Inferior parietal cortex (tissue), 1 donor: ENCODE measurements around the gene LKAAEAR1.
A peak's percentile ranks its signal among the peaks of the same experiment; 100 is the strongest.

ENCODE experiments used
- DNase-seq: peaks from one replicate; pipeline ENCODE4 v3.0.0-alpha.2; 2016; ENCODE audit errors: extremely low spot score

The LKAAEAR1 gene

GRCh38 chr20:64067005-64067632, 17.1 kb downstream of the LKAAEAR1 start:
- no peak for DNase-seq

DNA sequence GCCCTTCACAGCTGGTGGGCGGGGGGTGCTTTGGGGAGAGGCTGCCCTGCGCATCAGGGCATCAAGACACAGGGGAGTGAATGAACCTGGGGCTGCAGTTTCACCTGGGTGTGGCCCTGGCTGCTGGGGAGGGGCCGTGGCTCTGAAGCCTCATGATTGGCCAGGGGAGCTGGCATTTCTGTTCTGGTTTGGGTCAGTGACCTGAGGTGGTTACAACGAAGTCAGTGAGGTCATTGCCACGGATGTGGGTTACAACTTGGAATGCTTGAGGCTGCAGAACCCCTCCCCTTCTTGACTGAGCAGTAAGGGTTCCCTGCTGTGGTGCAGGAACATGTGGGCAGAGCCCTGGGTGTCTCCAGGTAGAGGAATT, 18.2 kb downstream of the LKAAEAR1 start:
- no peak for DNase-seq

- DNase-seq: no peak
These were observed 18.9 kb downstream of the LKAAEAR1 start for GRCh38 chr20:64065062-64065973.

DNA sequence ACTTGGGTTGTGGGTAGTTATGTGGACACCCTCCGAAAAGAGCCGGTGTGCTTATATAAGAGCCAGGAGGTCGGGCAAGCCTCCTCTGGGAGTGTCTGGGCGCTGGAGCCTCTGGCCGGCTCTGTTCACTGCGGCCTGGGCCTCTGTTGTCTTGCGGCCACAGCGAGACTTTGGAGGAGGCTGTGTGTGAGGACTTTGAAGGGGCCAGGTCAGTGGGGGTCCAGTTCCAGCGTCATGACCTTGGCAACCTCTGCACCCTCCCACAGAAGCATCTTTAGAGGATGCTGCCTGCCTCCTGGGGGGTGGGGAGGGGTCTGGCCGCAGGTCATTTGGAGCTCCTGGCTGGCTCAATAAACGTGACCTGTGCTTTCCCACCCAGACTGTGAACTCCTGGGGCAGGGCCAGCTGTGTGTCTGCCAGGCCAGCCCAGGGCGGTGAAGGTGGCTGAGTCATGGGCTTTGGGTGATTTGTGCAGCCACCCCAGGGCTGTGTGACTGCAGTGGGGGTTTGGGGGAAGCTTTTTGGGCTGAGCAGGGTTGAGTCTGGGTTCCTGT, 20.0 kb downstream of the LKAAEAR1 start:
- no peak for DNase-seq

- DNase-seq: no peak
These were observed 20.6 kb downstream of the LKAAEAR1 start for GRCh38 chr20:64063389-64064144.

DNA sequence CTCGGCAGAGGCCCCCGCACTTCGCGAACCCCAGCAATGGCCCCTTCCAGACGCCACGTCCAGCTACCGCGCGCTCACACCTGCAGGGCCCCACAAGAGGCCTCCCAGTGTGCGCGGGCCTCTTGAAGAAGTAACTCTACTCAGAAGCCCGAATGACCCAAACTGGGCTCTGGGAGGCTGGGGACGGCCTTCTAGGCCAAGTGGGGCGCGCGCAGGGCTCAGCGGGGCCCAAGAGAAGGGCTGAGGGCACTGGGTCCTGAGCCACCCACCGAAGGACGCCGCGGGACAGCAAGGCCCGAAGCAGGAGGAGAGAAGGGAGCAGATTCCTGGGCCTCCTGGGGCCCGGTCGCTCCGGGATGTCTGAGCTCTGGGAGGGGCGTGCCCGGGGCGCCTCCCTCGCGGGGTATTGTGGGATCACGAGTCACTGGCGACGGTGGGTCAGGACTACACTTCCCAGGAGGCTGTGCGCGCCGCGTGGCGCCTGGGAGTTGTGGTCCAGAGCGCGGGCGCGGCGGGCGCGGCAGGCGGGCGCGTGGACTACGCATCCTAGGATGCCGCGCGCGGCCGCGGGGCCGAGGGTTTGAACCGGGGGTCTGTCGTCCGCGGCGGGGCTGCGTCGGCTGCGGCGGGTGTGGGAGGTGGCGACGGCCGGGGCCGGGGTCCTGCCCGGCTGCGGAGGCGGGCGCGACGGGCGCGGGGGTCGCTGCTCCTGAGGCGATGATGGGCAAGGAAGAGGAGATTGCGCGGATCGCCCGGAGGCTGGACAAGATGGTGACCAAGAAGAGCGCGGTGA, 21.4 kb downstream of the LKAAEAR1 start, which contains the start of gene TCEA2:
TSS of gene TCEA2 (plus strand) at position 603 of the 793 bp plus-strand sequence. CDS start at position 718, 115 bp downstream.
- DNase-seq: peak; percentile 97

GRCh38 chr20:64062276-64062595, 22.0 kb downstream of the LKAAEAR1 start:
- no peak for DNase-seq

GRCh38 chr20:64058536-64058935, 25.7 kb downstream of the LKAAEAR1 start:
- DNase-seq: no peak

- DNase-seq: peak; percentile 48
These were observed 26.3 kb downstream of the LKAAEAR1 start for GRCh38 chr20:64057628-64058498.

DNA sequence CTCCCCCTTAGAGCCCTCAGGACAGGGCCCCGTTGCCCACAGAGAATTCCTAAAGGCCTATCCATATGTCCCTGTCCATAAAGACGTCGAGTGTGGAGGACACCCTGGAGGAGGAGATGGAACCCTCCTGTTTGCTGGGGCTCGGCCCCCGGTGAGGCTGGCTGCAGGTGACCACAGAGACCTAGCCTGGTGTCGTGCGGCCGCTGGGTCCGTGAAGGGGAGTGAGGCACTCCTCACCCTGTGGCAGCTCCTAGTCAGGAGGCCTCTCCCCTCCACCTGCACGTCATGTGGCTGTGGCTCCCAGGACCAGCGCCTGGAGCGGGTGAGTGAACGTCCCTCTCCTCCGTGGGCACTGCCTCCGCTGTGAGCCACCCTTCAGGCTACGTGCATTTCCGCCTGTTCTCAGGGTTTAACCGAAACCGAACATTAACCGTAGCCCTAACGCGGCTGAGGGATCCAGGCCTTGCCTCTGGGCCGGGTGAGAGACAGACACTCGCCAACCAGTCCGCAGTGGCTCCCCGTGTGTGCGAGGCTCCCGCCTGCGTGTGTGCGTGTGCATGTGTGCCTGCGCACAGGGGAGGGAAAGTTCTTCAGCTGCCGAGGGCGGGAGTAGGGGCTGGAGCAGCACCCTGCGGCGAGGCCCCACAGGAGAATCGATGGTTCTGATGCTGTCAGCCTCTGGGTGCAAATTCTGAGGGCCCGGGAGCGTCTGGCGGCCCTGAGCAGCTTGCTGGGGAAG, 27.1 kb downstream of the LKAAEAR1 start:
- DNase-seq: no peak

- no peak for DNase-seq
These were observed 27.6 kb downstream of the LKAAEAR1 start for GRCh38 chr20:64056639-64056888.

DNA sequence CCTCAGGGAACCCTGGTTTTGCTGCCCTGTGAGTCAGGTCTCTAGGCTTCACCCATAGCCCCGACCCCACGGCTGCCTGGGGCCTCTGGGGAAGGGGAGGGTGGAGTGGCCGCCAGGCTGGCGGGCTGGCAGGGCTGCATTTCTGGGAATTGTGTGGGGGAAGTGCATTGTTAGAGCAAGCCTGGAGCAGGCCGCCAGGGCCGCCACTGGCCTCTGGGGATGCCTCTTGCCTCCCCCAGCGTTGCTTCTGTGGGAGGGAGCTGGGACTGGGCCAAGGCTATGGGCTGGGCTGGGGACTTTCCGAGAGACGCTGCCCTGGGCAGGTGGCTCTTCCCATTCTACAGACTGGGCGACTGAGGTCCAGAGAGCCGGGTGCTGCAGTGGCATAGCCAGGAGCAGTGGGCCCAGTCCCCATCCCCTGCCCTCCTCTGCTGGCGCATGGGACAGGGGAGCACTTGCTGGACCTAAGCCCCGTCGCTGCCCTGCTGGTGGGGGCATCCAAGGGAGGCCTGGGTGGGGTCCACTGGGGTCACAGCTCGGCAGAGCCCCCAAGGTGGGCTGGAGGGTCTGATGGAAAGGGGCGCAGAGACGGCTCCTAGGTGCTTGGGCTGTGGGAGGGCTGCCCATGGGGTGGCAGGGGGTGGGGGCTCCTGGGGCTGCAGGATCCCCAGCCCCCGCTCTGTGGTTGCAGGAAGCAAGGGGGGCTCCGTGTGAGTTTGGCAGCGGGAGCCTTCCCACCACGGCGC, 28.1 kb downstream of the LKAAEAR1 start:
- no peak for DNase-seq

DNA sequence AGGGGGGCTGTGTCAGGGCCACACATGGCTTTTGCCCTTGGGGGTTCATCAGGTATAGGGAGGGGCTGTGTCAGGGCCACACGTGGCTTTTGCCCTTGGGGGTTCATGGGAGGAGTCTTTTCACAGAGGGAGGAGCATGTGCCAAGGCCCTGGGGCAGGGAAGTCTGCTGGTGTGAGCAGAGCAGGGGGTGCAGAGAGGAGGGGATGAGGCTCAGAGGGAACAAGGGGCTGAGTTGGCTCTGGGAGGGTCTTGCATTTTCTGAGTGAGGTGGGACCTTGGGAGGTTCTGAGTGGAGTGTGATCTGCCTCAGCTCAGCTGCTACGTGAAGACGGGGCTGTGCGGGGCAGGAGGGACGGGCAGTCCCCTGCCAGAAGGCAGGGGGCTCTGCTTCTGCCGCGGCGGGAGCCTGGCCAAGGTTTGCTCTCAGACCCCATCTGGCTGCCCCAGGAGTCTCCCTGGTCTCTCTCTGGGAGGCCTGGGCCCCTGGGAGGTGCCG, 28.8 kb downstream of the LKAAEAR1 start:
- DNase-seq: no peak

GRCh38 chr20:64053841-64054661, 30.1 kb downstream of the LKAAEAR1 start:
- no peak for DNase-seq

DNA sequence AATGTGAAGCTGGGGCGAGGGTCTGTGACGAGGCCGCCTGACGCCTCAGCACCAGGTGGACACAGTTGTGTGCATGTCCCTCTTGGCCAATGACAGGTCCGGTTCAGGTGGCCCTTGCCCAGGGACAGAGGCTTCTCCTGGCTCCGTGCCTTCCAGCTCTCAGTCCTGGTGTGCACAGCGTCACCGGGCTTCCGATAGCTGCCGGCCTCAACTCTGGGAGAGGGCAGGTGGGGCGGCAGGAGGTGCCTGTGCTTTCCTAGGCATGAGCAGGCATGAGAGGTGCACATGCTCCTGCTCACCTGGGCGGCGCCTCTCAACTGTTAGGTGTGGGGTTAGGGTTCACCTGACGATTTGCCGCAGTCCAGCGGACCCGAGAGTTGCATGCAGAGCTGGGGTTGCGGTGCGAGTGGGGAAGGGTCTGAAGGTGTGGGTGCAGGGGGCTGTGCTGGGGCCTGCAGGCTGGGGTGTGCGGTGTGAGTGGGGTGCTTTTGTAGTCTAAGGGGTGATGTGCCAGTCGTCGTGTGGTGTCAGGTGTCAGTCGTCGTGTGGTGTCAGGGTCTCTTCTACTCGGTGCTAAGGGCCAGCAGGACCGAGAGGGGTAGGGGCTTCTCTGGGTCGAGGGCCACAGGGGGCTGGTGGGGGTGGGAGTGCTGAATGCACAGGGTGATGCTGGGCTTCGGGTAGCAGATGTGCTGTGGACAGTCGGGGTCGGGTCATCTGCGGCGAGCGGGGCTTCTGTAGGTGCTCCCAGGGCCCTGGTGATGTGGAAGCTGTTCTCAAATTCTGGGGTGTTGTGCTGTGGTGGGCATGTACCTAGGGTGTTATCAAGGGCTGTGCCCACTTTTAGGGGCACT, 31.0 kb downstream of the LKAAEAR1 start:
- DNase-seq: no peak

- DNase-seq: no peak
These were observed 31.9 kb downstream of the LKAAEAR1 start for GRCh38 chr20:64052326-64052722.
